GM23248 (cell line): ENCODE results near the gene SRRT.

Experiments
- EZH2 ChIP-seq: fragments of 200-600 bp; sonication (generic); IDR thresholded peaks from 2 replicates; pipeline ENCODE4 v1.6.1; 2018; ENCODE audit warnings: antibody characterized with exemption, mild to moderate bottlenecking; ENCODE audit not compliant: insufficient read depth, poor library complexity, severe bottlenecking
- EZH2phosphoT487 ChIP-seq: fragments of 200-600 bp; sonication (generic); IDR thresholded peaks from 2 replicates; pipeline ENCODE4 v1.6.1; 2018; ENCODE audit warnings: antibody characterized with exemption, moderate library complexity, mild to moderate bottlenecking, low read depth; ENCODE audit not compliant: insufficient read depth

DNA sequence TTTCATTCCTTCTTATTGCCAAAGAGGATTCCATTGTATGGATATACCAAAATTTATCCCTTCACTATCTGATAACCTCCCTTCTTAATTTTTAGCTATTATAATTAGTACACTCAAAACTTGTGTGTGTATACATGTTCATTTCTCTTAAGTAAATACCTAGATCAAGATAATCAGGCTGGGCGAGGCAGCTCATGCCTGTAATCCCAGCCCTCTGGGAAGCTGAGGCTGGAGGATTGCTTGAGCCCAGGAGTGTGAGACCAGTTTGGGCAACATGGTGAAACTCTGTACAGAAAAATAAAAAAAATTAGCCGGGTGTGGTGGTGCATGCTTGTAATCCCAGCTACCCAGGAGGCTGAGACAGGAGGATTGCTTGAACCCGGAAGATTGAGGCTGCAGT lies 36.6 kb downstream of the SRRT start:
- TF ChIP-seq EZH2: no peak
- TF ChIP-seq EZH2phosphoT487: no peak
